Testis (tissue), 2 donors: Measurements from ENCODE around the gene TPMT.

Source experiments
- POLR2A ChIP-seq: fragments of 450-650 bp; IDR thresholded peaks from one replicate; pipeline ENCODE4 v1.6.1; 2017; ENCODE audit warnings: antibody characterized with exemption, mild to moderate bottlenecking, moderate library complexity
- TF ChIP-seq, protein P1 (sequence below), 3 experiments: fragments of 450-650 bp in 2 of 3; fragments of 200-600 bp in 1 of 3; sonication (generic) in 1 of 3; IDR thresholded peaks; one replicate each; pipeline ENCODE4 v1.5.1; 2016 to 2019; ENCODE audit warnings: antibody characterized with exemption in 3 of 3, mild to moderate bottlenecking in 2 of 3, moderate library complexity in 1 of 3

DNA sequence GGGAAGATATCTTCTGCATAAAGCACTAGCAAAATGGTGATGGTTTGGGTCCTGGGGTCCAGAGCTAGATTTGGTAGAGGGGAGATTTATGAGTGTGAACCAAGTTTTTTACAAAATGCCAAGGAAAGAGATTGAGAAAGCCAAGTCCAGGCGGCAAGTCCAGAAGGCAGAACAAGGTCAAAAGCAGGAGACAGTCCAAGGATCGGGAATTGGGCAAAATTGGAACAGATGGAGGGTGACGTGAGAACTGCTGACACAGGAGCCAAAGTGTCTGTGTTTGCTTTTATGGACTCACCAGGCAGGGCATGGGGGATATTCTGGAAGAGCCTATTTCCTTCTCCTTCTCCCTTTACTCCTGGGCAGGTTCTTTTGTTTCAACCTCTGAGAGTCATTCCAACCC, 36.5 kb downstream of the TPMT start:
- TF ChIP-seq, protein P1, sequence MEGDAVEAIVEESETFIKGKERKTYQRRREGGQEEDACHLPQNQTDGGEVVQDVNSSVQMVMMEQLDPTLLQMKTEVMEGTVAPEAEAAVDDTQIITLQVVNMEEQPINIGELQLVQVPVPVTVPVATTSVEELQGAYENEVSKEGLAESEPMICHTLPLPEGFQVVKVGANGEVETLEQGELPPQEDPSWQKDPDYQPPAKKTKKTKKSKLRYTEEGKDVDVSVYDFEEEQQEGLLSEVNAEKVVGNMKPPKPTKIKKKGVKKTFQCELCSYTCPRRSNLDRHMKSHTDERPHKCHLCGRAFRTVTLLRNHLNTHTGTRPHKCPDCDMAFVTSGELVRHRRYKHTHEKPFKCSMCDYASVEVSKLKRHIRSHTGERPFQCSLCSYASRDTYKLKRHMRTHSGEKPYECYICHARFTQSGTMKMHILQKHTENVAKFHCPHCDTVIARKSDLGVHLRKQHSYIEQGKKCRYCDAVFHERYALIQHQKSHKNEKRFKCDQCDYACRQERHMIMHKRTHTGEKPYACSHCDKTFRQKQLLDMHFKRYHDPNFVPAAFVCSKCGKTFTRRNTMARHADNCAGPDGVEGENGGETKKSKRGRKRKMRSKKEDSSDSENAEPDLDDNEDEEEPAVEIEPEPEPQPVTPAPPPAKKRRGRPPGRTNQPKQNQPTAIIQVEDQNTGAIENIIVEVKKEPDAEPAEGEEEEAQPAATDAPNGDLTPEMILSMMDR (IDR thresholded peaks at IDR 0.05), result no peak
- TF ChIP-seq POLR2A, result no peak
